SK-N-SH (cell line): Measurements from ENCODE around the gene FUT7. TPM values are rescaled to one million over a fixed set of nuclear protein-coding genes. Genes with fewer than 3 reads are reported as not detected.

Experiments used
- CTCF ChIA-PET: fragments of 300-600, 350-600 bp; formaldehyde crosslinking; extraction: SDS; loops from one replicate; lab custom pipeline; 2021; lab: Yijun Ruan, JAX
- POLR2A ChIA-PET: fragments of 350-600 bp; sonication (Branson Sonifier 250); formaldehyde crosslinking; extraction: SDS; loops from one replicate; lab custom pipeline; 2020; ENCODE audit warnings: antibody characterized with exemption, inconsistent platforms; lab: Yijun Ruan, JAX
- DNase-seq: peaks from one replicate; pipeline ENCODE4 v3.0.0; 2012
- H2AFZ ChIP-seq: fragments of 200-600 bp; sonication (generic); 2 replicates; pipeline ENCODE4 v1.8.1; 2016; ENCODE audit warnings: antibody characterized with exemption, mild to moderate bottlenecking, low read depth
- H3F3A ChIP-seq: fragments of 200-600 bp; sonication (generic); replicated peaks from 2 replicates; pipeline ENCODE3; 2016; ENCODE audit warnings: antibody characterized with exemption, mild to moderate bottlenecking; ENCODE audit not compliant: insufficient read depth
- H3K27ac ChIP-seq, 2 experiments: fragments of 200-500 bp in 1 of 2; fragments of 200-600 bp in 1 of 2; sonication (Bioruptor generic) in 1 of 2; sonication (generic), shearing (Covaris generic) in 1 of 2; 2 replicates each; pipeline versions ENCODE4 v1.5.1 to v1.6.1; 2014 to 2016; ENCODE audit warnings: low read depth in 2 of 2, inconsistent platforms in 1 of 2, low read length in 1 of 2, mild to moderate bottlenecking in 1 of 2, mixed read lengths in 1 of 2
- H3K27me3 ChIP-seq: fragments of 200-600 bp; sonication (generic), shearing (Covaris generic); 2 replicates; pipeline ENCODE4 v1.6.1; 2016; ENCODE audit warnings: mixed run types; ENCODE audit not compliant: insufficient read depth
- H3K36me3 ChIP-seq, 2 experiments: fragments of 200-500 bp in 1 of 2; fragments of 200-600 bp in 1 of 2; sonication (Bioruptor generic) in 1 of 2; sonication (generic) in 1 of 2; replicated peaks in 1 of 2; 2 replicates each; pipeline versions ENCODE3 to v1.5.1; 2014 to 2016; ENCODE audit warnings: low read length in 1 of 2, mild to moderate bottlenecking in 1 of 2; ENCODE audit not compliant: insufficient read depth in 2 of 2, control insufficient read depth in 1 of 2
- H3K4me1 ChIP-seq, 2 experiments: fragments of 200-500 bp in 1 of 2; fragments of 200-600 bp in 1 of 2; sonication (Bioruptor generic) in 1 of 2; sonication (generic), shearing (Covaris generic) in 1 of 2; 2 replicates each; pipeline versions ENCODE4 v1.5.1 to v1.6.1; 2014 to 2016; ENCODE audit warnings: low read depth in 1 of 2, low read length in 1 of 2, mixed run types in 1 of 2; ENCODE audit not compliant: insufficient read depth in 2 of 2, control insufficient read depth in 1 of 2
- H3K4me2 ChIP-seq: fragments of 200-600 bp; sonication (generic), shearing (Covaris generic); 2 replicates; pipeline ENCODE4 v1.6.1; 2017; ENCODE audit warnings: mixed run types
- H3K4me3 ChIP-seq, 2 experiments: fragments of 200-500 bp in 1 of 2; fragments of 200-600 bp in 1 of 2; sonication (Bioruptor generic) in 1 of 2; sonication (generic), shearing (Covaris generic) in 1 of 2; 2 replicates each; pipeline versions ENCODE4 v1.5.1 to v1.8.1; 2014 to 2016; ENCODE audit warnings: low read depth in 2 of 2, inconsistent platforms in 1 of 2, low read length in 1 of 2, mild to moderate bottlenecking in 1 of 2, mixed read lengths in 1 of 2, moderate library complexity in 1 of 2
- H3K79me2 ChIP-seq: fragments of 200-600 bp; sonication (generic); 2 replicates; pipeline ENCODE4 v1.8.1; 2017; ENCODE audit warnings: mild to moderate bottlenecking; ENCODE audit not compliant: insufficient read depth
- H3K9ac ChIP-seq: fragments of 200-600 bp; sonication (generic); 2 replicates; pipeline ENCODE4 v1.6.1; 2017; ENCODE audit warnings: mixed run types
- H3K9me2 ChIP-seq: fragments of 200-600 bp; sonication (generic); 2 replicates; pipeline ENCODE4 v1.6.1; 2017; ENCODE audit warnings: mixed run types
- H3K9me3 ChIP-seq: fragments of 200-600 bp; sonication (generic); 2 replicates; pipeline ENCODE4 v1.6.1; 2017; ENCODE audit warnings: mixed run types, mild to moderate bottlenecking, moderate library complexity
- H4K20me1 ChIP-seq: fragments of 200-600 bp; sonication (generic); 2 replicates; pipeline ENCODE4 v1.6.1; 2017; ENCODE audit warnings: mild to moderate bottlenecking, mixed run types; ENCODE audit not compliant: insufficient read depth
- ELF1 ChIP-seq: IDR thresholded peaks from 2 replicates; pipeline ENCODE4 v1.4.0; 2012
- EP300 ChIP-seq, 2 experiments: IDR thresholded peaks; 2 replicates each; pipeline versions ENCODE4 v1.4.0 to v1.6.1; 2012; ENCODE audit warnings: borderline replicate concordance in 1 of 2, low read depth in 1 of 2, low read length in 1 of 2
- FOSL2 ChIP-seq: IDR thresholded peaks from 2 replicates; pipeline ENCODE4 v1.4.0; 2012; ENCODE audit warnings: low read depth, mild to moderate bottlenecking, moderate library complexity, borderline replicate concordance
- FOXJ3 ChIP-seq: sonication (generic); formaldehyde crosslinking; IDR thresholded peaks from 2 replicates; pipeline ENCODE4 v1.5.1; 2020; ENCODE audit warnings: mild to moderate bottlenecking, missing genetic modification reagents
- NFIC ChIP-seq: IDR thresholded peaks from 2 replicates; pipeline ENCODE4 v1.4.0; 2012; ENCODE audit warnings: borderline replicate concordance
- POLR2AphosphoS5 ChIP-seq: IDR thresholded peaks from 2 replicates; pipeline ENCODE4 v1.6.1; 2012; ENCODE audit warnings: low read depth, low read length
- RCOR1 ChIP-seq: fragments of 150-350 bp; IDR thresholded peaks from 2 replicates; pipeline ENCODE4 v1.6.1; 2017; ENCODE audit warnings: antibody characterized with exemption, low read length
- RXRA ChIP-seq: IDR thresholded peaks from 2 replicates; pipeline ENCODE4 v1.4.0; 2012; ENCODE audit warnings: low read depth, mild to moderate bottlenecking, borderline replicate concordance
- SIN3A ChIP-seq: IDR thresholded peaks from 2 replicates; pipeline ENCODE4 v1.6.1; 2012; ENCODE audit warnings: low read depth, mild to moderate bottlenecking, low read length, moderate library complexity, borderline replicate concordance
- TAF1 ChIP-seq: IDR thresholded peaks from 2 replicates; pipeline ENCODE4 v1.6.1; 2012; ENCODE audit warnings: low read depth, mild to moderate bottlenecking, low read length, moderate library complexity, borderline replicate concordance
- TCF12 ChIP-seq: IDR thresholded peaks from 2 replicates; pipeline ENCODE4 v1.4.0; 2012
- TEAD4 ChIP-seq: IDR thresholded peaks from 2 replicates; pipeline ENCODE4 v1.4.0; 2012; ENCODE audit warnings: mild to moderate bottlenecking, borderline replicate concordance; ENCODE audit not compliant: insufficient read depth
- WGBS: methylation state at CpG from one replicate; pipeline ENCODE4 v1.1.6; 2017; ENCODE audit warnings: low lambda C conversion rate; 5-methylcytosine and 5-hydroxymethylcytosine counted together
- polyA plus RNA-seq, 3 experiments: library from polyadenylated mRNA; depleted of rRNA; stranded (reverse); fragments of >200 nt; gene quantifications; 2 replicates each; pipeline ENCODE4 v1.2.3, GENCODE V29; 2012
- TF ChIP-seq, protein P1 (sequence below): IDR thresholded peaks from 2 replicates; pipeline ENCODE4 v1.4.0; 2012; ENCODE audit warnings: low read depth, borderline replicate concordance
- TF ChIP-seq, protein P2 (sequence below): fragments of 200-600 bp; sonication (generic); IDR thresholded peaks from 2 replicates; pipeline ENCODE4 v1.6.1; 2017; ENCODE audit warnings: antibody characterized with exemption, mild to moderate bottlenecking, moderate library complexity
- TF ChIP-seq, protein P3 (sequence below): IDR thresholded peaks from 2 replicates; pipeline ENCODE4; 2012

FUT7 gene
- polyA plus RNA-seq, 1 of the 3 experiments (the other 2 are of a cell fraction), result not detected

DNA sequence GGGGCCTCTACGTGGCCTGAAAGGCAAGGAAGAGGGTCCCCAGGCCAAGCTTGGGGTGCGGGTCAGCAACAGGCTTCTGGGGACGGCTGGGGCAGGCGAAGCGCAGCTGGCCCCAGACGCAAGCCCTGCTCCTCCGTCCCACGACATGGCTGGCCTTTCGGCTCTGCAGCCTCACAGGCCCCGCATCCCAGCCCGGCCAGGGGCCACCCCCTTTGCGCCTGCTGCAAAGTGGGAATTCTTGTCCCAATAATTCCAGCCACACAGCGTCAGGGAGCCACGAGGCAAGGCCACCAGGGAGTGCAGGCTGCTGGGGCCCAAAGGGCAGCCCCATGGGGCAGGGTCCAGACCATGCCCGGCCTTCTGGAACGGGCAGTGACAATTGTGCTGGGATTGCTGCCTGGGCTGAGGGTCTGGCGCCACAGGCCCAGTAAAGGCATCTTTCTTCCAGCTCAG lies 23.1 kb upstream of the FUT7 start:
- 83% methylated on average over 6 of the region's 17 CpGs for WGBS
- ChIA-PET POLR2A (interaction anchor here (0.8 to 1.8 kb wide), 12 partner anchors 8 to 247 kb away, joined by 3 to 17 read pairs (median 6); partner anchors contain the start of genes DPP7, GRIN1, NPDC1 and NRARP), CTCF (interaction anchor here (1.1 to 19.8 kb wide), 9 partner anchors 8 to 267 kb away, joined by 3 to 803 read pairs (median 9); partner anchors contain the start of genes NPDC1, SAPCD2 and UAP1L1)

DNA sequence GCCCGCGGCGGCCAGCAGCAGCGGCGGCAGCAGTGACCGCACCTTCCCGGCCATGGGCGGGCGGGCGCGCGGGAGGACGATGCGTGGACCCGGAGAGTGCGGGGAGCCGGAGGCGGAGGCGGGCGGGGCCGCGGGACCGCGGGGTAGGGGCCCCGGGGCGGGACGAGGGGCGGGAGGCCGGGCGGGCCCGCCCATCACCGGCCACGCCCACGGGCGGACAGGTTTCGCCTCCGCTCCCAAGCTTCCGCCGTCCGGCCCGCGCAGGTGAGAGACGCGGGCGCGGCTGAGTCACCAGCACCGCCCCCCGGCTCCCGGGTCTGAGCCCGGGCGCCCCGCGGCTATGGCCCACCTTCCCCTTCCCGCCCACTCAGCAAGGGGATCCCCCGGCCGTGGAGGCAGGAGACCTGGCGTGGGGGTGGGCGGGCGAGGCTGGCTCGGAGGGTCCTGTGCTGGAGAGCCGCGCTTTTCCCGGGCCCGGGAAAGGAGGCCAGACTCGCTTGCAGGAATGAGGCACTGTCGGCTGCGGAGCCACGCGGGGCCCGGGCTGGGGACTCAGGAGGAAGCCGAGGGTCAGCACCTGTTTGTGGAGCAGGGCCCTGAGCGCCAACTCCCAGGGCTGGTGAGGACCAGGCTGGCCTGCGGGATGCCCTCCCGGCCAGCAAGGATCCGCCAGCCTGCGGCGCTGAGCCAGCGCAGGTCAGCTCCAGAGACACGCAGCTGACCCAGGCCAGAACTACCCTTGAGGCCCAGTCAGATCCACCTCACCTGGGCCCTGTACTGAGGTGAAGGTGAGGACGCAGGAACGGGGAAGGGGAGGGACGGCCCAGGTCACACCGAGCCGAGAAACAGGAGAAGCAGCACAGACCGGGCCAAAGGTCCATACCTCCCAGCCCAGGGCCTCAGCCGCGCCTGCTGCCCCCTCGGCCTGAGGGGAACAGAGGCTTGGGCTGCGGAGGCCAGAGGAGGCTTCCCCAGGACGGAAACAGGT lies 22.4 kb upstream of the FUT7 start, which contains the start of gene ENTPD2:
Gene ENTPD2 (minus strand): TSS at position 118 of the 988 bp plus-strand sequence. CDS start 64 bp downstream, at position 54.
- Histone ChIP-seq H3K4me1 (peaks cover 0 to 32% of the 10 kb centered on the region in 2 experiments; a peak in 2 of 4 replicates), H3K79me2 (no peaks in the 10 kb centered on the region), H3K9ac (no peak within 1 kb of the TSS), H3K27me3 (0 out of 2 replicates have a peak, but pooled peaks cover 5% of the 10 kb centered on the region), H3K4me2 (no peak within 1 kb of the TSS), H3K4me3 (no peak within 1 kb of the TSS), H3K27ac (peak within 1 kb of the TSS in 1 of 2 experiments; percentile 96; a peak in 2 of 4 replicates), H4K20me1 (no peaks in the 10 kb centered on the region), H3K9me3 (no peaks in the 10 kb centered on the region), H2AFZ (no peak within 1 kb of the TSS), H3F3A (no peaks in the 10 kb centered on the region), H3K36me3 (no peaks in the 10 kb centered on the region), H3K9me2 (no peaks in the 10 kb centered on the region)
- no peak for TF ChIP-seq TCF12
- TF ChIP-seq RCOR1, result no peak
- no peak for TF ChIP-seq TEAD4
- no peak for TF ChIP-seq RXRA
- TF ChIP-seq, protein P1, sequence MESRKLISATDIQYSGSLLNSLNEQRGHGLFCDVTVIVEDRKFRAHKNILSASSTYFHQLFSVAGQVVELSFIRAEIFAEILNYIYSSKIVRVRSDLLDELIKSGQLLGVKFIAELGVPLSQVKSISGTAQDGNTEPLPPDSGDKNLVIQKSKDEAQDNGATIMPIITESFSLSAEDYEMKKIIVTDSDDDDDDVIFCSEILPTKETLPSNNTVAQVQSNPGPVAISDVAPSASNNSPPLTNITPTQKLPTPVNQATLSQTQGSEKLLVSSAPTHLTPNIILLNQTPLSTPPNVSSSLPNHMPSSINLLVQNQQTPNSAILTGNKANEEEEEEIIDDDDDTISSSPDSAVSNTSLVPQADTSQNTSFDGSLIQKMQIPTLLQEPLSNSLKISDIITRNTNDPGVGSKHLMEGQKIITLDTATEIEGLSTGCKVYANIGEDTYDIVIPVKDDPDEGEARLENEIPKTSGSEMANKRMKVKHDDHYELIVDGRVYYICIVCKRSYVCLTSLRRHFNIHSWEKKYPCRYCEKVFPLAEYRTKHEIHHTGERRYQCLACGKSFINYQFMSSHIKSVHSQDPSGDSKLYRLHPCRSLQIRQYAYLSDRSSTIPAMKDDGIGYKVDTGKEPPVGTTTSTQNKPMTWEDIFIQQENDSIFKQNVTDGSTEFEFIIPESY, result no peak
- no peak for TF ChIP-seq FOXJ3 (CRISPR knock-in tag)
- TF ChIP-seq, protein P2, sequence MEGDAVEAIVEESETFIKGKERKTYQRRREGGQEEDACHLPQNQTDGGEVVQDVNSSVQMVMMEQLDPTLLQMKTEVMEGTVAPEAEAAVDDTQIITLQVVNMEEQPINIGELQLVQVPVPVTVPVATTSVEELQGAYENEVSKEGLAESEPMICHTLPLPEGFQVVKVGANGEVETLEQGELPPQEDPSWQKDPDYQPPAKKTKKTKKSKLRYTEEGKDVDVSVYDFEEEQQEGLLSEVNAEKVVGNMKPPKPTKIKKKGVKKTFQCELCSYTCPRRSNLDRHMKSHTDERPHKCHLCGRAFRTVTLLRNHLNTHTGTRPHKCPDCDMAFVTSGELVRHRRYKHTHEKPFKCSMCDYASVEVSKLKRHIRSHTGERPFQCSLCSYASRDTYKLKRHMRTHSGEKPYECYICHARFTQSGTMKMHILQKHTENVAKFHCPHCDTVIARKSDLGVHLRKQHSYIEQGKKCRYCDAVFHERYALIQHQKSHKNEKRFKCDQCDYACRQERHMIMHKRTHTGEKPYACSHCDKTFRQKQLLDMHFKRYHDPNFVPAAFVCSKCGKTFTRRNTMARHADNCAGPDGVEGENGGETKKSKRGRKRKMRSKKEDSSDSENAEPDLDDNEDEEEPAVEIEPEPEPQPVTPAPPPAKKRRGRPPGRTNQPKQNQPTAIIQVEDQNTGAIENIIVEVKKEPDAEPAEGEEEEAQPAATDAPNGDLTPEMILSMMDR, result no peak
- TF ChIP-seq NFIC, result no peak
- no peak for TF ChIP-seq ELF1
- no peak for TF ChIP-seq EP300 (IDR thresholded peaks at IDR 0.05; ENCODE audit: borderline replicate concordance in 1 of 2, low read depth in 1 of 2, low read length in 1 of 2)
- TF ChIP-seq SIN3A, result no peak
- TF ChIP-seq, protein P3, sequence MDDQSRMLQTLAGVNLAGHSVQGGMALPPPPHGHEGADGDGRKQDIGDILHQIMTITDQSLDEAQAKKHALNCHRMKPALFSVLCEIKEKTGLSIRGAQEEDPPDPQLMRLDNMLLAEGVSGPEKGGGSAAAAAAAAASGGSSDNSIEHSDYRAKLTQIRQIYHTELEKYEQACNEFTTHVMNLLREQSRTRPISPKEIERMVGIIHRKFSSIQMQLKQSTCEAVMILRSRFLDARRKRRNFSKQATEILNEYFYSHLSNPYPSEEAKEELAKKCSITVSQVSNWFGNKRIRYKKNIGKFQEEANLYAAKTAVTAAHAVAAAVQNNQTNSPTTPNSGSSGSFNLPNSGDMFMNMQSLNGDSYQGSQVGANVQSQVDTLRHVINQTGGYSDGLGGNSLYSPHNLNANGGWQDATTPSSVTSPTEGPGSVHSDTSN, result no peak
- CTCF ChIA-PET, result interaction anchor here (1.2 to 19.8 kb wide), 6 partner anchors 7 to 267 kb away, joined by 3 to 803 read pairs (median 10); partner anchors contain the start of genes NPDC1 and SAPCD2
- DNase-seq, result no peak
- WGBS, result 77% methylated on average over 60 of the region's 90 CpGs
- POLR2A ChIA-PET, result no interaction called here

More for the DNA sequence above, 23.1 kb upstream of the FUT7 start:
- Histone ChIP-seq H3K9ac (no peak overlapping the region), H3K79me2 (no peaks in the 10 kb centered on the region), H2AFZ (no peak overlapping the region), H3K4me1 (peaks cover 0 to 29% of the 10 kb centered on the region in 2 experiments; a peak in 2 of 4 replicates), H3K4me3 (no peak overlapping the region), H3K27me3 (no peaks in the 10 kb centered on the region), H3K27ac (peak overlapping the region; percentile 32 to 96; a peak in 3 of 4 replicates), H3K4me2 (peak overlapping the region; percentile 71; the same call in 1 of the 2 replicates), H3K9me3 (no peaks in the 10 kb centered on the region), H4K20me1 (no peaks in the 10 kb centered on the region), H3K36me3 (no peaks in the 10 kb centered on the region), H3K9me2 (no peaks in the 10 kb centered on the region), H3F3A (no peaks in the 10 kb centered on the region)
- DNase-seq, result no peak
- no peak for TF ChIP-seq TAF1
- TF ChIP-seq FOSL2, result no peak
- TF ChIP-seq POLR2AphosphoS5, result no peak
